Hepatocyte (in vitro differentiated cells): Measurements from ENCODE around the gene KAZALD1.

ENCODE experiments used
- CTCF ChIP-seq: fragments of 200-600 bp; sonication (generic); IDR thresholded peaks from 2 replicates; pipeline ENCODE4 v1.5.1; 2016; ENCODE audit warnings: antibody characterized with exemption, mild to moderate bottlenecking; ENCODE audit not compliant: poor library complexity
- EZH2phosphoT487 ChIP-seq: fragments of 200-600 bp; sonication (generic); IDR thresholded peaks from one replicate; pipeline ENCODE4 v1.6.1; 2018; ENCODE audit warnings: antibody characterized with exemption, mild to moderate bottlenecking, low read depth, moderate library complexity; ENCODE audit not compliant: unreplicated experiment, severe bottlenecking

- TF ChIP-seq CTCF (no peak), EZH2phosphoT487 (no peak)
These were observed 36.1 kb downstream of the KAZALD1 start for GRCh38 chr10:101097881-101098280.
